NCI-H1930 (cell line): ENCODE measurements around the gene GPR37.

ENCODE experiments used
- DNase-seq, 2 experiments: peaks; one replicate each; lab custom pipeline; 2025; lab: John Stamatoyannopoulos, UW

Gene GPR37, protein sequence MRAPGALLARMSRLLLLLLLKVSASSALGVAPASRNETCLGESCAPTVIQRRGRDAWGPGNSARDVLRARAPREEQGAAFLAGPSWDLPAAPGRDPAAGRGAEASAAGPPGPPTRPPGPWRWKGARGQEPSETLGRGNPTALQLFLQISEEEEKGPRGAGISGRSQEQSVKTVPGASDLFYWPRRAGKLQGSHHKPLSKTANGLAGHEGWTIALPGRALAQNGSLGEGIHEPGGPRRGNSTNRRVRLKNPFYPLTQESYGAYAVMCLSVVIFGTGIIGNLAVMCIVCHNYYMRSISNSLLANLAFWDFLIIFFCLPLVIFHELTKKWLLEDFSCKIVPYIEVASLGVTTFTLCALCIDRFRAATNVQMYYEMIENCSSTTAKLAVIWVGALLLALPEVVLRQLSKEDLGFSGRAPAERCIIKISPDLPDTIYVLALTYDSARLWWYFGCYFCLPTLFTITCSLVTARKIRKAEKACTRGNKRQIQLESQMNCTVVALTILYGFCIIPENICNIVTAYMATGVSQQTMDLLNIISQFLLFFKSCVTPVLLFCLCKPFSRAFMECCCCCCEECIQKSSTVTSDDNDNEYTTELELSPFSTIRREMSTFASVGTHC

GRCh38 chr7:124765401-124766352 is at the start of gene GPR37:
Gene GPR37, minus strand, starts transcription at chr7:124765792. Its CDS starts 816 bp downstream, at chr7:124764976.
- peak; percentile 74 to 84 for DNase-seq

- DNase-seq = no peak
Observed at GRCh38 chr7:124813994-124814798, 48.6 kb upstream of the GPR37 start.

DNA sequence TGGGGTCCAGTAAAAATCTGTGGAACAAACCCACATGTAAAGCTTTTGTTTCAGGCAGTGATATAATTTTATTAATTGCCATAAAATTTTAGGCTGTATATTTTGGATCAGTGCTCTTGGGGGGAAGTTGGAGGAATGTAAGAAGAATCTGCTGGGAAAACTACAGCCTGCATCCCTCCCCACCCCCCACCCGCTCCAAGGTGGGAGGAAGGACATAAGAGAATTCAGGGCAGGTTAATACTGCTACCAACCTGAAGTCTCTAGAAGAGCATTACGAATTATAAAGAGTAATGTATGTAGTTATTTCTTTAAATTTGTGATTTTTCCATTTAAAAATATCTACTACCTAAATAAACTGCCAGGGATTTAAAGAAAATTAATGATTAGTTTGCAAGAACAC is 47.2 kb upstream of the GPR37 start:
- no peak for DNase-seq

DNA sequence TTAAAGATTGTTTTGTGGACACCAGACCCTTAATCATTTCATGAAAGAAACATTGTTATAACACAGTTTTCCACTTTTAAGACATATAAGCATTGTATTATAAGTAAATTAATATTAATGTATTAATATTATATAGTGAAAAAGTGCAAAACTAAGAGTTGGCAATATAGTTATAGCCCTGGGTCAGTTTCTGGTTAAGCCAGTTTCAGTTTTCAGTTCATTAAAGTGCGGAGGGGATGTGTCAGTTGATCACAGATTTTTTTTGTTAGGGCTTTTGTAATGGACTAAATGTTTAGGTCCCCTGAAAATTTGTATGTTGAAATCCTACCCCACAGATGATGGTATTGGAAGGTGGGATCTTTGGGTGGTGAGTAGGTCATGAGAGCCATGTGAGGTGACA is 45.7 kb upstream of the GPR37 start:
- no peak for DNase-seq

DNA sequence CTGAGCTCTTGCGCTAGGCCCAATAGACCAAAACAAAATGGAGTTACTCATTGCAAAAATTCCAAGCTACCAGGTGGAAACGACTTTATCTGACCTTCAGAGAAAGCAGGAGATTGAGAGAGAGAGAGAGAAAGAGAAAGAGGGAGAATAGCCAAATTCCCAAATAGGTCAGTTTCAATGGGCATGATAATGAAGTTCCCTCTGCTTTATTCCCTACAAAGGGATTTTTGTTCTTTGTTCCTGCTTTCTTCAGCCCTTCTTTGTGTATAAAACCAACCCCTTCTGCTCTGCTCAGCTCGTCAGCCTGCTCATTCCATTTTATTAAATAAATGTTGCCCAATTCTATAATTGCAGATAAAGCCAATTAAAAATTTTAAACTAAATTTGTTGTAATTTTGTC is 45.0 kb upstream of the GPR37 start:
- no peak for DNase-seq

- DNase-seq = no peak
Observed at GRCh38 chr7:124808206-124808605, 42.6 kb upstream of the GPR37 start.

- no peak for DNase-seq
Observed at GRCh38 chr7:124801330-124801895, 35.8 kb upstream of the GPR37 start.

DNA sequence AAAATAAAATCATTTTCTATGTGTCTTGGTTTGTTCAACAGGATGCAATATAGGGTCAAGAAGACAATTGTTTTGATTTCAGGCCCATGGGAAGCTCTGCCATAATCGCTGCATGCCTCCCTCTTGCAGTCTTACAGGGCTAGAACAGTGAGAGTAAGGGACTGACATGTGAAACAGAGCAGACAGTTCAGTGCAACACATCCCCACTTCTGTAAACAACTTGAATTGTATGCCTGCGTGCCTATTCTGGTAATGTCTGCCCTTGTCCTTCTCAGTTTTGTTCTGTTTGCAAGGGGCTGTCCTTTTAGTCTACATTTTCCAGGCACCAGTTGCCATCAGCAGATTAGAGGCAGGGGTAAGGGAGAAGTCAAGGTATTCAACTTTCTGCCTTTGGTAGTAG is 34.8 kb upstream of the GPR37 start:
- DNase-seq = no peak

DNA sequence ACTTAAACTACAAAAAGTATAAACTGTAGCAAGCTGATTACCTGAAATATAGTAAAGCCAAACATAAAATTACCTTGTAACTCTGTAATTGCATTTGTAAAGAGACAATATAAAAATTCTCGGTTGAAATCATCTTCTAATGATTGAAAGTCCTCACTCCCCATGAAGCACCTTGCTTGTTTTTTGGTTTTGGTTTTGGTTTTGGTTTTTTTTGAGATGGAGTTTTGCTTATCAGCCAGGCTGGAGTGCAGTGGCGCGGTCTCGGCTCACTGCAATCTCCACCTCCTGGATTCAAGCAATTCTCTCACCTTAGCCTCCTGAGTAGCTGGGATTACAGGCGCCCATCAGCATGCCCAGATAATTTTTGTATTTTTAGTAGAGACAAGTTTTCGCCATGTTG is 33.9 kb upstream of the GPR37 start:
- DNase-seq = no peak

GRCh38 chr7:124796771-124797170 is 31.2 kb upstream of the GPR37 start:
- no peak for DNase-seq

- no peak for DNase-seq
Observed at GRCh38 chr7:124792696-124793095, 27.1 kb upstream of the GPR37 start.

- DNase-seq = no peak
Observed at GRCh38 chr7:124792002-124792401, 26.4 kb upstream of the GPR37 start.

DNA sequence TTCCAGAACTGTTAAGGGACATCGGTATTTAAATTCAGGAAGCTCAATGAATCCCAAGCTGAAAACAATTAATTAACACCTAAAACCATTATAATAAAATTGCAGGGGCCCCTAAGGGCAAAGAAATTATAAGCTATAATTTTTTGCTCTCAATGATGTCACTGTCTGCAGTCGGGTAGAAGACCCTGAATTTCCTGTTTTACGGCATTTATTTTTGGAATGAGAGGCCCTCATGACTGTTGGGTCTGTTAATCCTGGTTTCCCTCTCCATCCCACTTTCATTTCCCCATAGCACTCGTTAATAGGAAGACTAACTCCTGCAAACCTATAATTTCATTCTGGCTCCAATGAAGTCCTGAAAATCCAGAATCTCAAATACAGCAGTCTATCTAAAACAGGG is 25.8 kb upstream of the GPR37 start:
- DNase-seq = no peak

DNA sequence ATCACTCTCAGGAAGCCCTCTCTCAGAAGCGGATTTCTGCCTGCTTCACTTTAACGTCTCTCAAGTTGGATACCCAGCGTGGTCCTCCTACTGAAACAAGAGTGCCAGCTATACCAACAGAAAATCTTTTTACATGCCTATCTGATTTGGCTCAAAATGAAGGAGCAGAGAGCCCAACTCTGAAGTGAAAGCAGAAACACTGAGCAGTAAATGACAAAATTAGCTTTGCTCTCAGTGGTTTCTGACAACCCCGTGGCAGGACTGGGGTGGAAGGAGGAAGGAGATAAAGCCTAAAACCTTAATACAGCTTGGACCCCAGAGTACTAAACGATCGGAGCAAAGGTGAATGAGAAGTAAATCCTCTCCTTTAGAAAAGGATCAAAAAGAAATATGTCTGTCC is 25.1 kb upstream of the GPR37 start:
- no peak for DNase-seq

GRCh38 chr7:124785994-124786393 is 20.4 kb upstream of the GPR37 start:
- no peak for DNase-seq

- DNase-seq = peak in 1 of 2 experiments; percentile 16
Observed at GRCh38 chr7:124784879-124785818, 19.6 kb upstream of the GPR37 start.

- no peak for DNase-seq
Observed at GRCh38 chr7:124783271-124783670, 17.7 kb upstream of the GPR37 start.

DNA sequence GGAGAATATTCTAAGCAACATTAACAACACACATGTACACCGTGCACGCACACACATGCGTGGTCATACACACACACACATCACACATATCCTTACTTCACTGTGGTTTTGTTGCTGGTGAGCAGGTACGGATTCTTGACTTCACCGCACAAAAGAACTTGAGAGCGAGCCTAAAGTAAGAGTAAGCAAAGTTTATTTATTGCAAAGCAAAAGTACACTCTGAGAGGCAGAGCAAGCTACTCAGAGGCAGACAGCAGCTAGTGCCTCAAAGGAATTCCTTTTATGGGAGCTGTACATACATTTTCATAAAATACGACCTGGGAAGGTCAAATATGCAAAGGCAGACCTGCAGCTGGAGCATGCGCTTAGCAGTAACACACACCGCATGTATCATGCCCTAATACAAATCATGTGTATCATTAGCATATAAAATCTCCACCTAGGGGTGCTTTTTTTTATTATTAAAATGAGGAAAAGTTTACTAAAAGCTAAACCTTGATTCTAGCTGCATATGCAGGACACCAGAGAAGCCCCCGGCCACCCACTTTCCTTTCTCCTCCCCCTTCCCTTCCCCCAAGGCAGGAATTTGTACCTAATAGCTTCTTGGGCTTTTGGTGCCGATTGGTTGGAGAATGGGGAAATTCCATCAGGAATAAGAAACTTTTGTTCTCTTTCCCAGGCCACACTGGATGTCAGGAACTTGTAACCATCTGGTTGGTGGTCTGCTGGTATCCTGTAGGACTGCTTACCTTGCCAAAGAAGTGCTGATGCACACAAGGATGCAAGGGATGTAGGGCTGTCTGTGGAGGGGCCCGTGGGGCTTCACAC is 16.5 kb upstream of the GPR37 start:
- DNase-seq = no peak

DNA sequence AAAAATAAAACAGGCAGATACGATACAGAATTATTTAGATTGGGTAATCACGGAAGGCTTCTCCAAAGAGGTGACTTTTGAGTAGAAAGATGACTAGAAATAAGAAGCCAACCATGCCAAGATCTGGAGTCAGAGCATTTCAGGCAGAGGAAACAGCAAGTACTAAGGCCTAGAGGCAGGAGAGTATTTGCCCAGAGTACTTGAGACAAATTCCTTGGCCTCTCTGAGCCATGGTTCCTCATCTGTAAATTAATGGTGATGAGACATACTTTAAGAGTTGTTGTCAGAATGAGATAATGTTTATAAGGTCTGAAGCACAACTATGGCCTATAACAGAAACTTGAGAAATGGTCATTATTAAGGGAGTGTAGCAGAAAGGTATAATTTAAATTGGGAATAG is 15.8 kb upstream of the GPR37 start:
- DNase-seq = no peak
